Measurements from ENCODE around the gene RBM28. TPM values are rescaled to one million over a fixed set of nuclear protein-coding genes. Genes with fewer than 3 reads are reported as not detected.
"Not testable (repeated sequence)": the region's sequence is repeated elsewhere in the genome, so short reads cannot be mapped to it uniquely, and the experiment has no call there.

The RBM28 gene
- polyA plus RNA-seq, 1 donor from 2014 or later: 18.9 TPM

DNA sequence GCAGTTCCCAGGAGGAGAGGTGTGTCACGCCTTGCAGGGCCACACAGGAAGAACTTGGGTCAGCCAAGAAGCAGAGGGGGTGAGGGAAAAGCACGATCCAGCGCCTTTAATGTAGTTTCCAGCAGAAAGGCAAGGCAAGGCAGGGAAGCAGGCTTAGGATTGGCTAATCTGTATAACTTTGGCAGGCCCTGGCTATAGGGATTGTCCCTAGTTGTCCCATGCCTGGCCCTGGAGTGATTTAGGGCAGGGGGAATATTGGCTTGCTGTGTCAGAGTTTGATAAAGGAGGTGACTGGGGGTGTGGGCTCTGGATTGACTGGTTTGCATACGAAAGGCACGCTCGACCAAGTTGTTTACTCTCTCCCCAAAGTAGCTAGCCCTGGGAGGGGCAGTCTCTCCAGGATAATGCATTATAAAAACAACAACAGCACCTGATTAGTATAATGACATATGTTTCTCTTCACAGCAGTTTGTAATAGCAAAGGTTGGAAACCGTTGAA lies 44.5 kb downstream of the RBM28 start:
- TF ChIP-seq EZH2 (IDR thresholded peaks at IDR 0.05; ENCODE audit: borderline replicate concordance, insufficient read depth, low read length, poor library complexity, severe bottlenecking) (no peak), TAF1 (IDR thresholded peaks at IDR 0.05; ENCODE audit: low read depth) (no peak), POLR2AphosphoS5 (IDR thresholded peaks at IDR 0.05) (no peak), SMC3 (conservative IDR thresholded peaks at IDR 0.05; ENCODE audit: poor library complexity) (no peak), MXI1 (conservative IDR thresholded peaks at IDR 0.05; ENCODE audit: poor library complexity, severe bottlenecking) (no peak), RAD21 (conservative IDR thresholded peaks at IDR 0.05) (no peak)
- TF ChIP-seq, protein P1, sequence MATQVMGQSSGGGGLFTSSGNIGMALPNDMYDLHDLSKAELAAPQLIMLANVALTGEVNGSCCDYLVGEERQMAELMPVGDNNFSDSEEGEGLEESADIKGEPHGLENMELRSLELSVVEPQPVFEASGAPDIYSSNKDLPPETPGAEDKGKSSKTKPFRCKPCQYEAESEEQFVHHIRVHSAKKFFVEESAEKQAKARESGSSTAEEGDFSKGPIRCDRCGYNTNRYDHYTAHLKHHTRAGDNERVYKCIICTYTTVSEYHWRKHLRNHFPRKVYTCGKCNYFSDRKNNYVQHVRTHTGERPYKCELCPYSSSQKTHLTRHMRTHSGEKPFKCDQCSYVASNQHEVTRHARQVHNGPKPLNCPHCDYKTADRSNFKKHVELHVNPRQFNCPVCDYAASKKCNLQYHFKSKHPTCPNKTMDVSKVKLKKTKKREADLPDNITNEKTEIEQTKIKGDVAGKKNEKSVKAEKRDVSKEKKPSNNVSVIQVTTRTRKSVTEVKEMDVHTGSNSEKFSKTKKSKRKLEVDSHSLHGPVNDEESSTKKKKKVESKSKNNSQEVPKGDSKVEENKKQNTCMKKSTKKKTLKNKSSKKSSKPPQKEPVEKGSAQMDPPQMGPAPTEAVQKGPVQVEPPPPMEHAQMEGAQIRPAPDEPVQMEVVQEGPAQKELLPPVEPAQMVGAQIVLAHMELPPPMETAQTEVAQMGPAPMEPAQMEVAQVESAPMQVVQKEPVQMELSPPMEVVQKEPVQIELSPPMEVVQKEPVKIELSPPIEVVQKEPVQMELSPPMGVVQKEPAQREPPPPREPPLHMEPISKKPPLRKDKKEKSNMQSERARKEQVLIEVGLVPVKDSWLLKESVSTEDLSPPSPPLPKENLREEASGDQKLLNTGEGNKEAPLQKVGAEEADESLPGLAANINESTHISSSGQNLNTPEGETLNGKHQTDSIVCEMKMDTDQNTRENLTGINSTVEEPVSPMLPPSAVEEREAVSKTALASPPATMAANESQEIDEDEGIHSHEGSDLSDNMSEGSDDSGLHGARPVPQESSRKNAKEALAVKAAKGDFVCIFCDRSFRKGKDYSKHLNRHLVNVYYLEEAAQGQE (IDR thresholded peaks at IDR 0.05; ENCODE audit: borderline replicate concordance): no peak
- Histone ChIP-seq H2AFZ (ENCODE audit: low read depth, low read length) (no peak overlapping the region), H4K20me1 (ENCODE audit: insufficient read depth) (no peaks in the 10 kb centered on the region), H3K9me2 (ENCODE audit: insufficient read depth, low read length) (no peaks in the 10 kb centered on the region), H3K4me3 (ENCODE audit: low read length) (no peak overlapping the region), H3K36me3 (ENCODE audit: insufficient read depth, low read length) (no peaks in the 10 kb centered on the region), H3K79me2 (replicated peaks; ENCODE audit: insufficient read depth, low read length) (no peaks in the 10 kb centered on the region), H3K27me3 (ENCODE audit: insufficient read depth, low read depth, low read length) (no peaks in the 10 kb centered on the region), H3K9me3 (ENCODE audit: low read length) (no peaks in the 10 kb centered on the region), H3F3A (ENCODE audit: insufficient read depth, low read length, poor library complexity, severe bottlenecking) (no peaks in the 10 kb centered on the region), H3K9ac (ENCODE audit: low read length) (no peak overlapping the region), H3K27ac (ENCODE audit: low read length) (no peak overlapping the region), H3K4me2 (ENCODE audit: low read length) (no peak overlapping the region)

DNA sequence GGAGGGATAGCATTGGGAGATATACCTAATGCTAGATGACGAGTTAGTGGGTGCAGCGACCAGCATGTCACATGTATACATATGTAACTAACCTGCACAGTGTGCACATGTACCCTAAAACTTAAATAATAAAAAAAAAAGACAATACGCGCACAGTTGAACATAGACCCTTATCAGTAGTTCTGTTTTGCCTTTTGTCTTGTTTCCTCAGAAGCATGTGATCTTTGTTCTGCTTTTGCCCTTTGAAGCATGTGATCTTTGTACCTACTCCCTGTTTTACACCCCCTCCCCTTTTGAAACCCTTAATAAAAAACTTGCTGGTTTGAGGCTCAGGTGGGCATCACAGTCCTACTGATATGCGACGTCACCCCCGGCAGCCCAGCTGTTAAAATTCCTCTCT lies 45.7 kb downstream of the RBM28 start:
- H3K79me2 ChIP-seq (replicated peaks; ENCODE audit: insufficient read depth, low read length); H3K27ac ChIP-seq (ENCODE audit: low read length); H3F3A ChIP-seq (ENCODE audit: insufficient read depth, low read length, poor library complexity, severe bottlenecking); H3K27me3 ChIP-seq (ENCODE audit: insufficient read depth, low read depth, low read length); H3K9me2 ChIP-seq (ENCODE audit: insufficient read depth, low read length); H2AFZ ChIP-seq (ENCODE audit: low read depth, low read length); H3K9me3 ChIP-seq (ENCODE audit: low read length); H3K9ac ChIP-seq (ENCODE audit: low read length); H3K36me3 ChIP-seq (ENCODE audit: insufficient read depth, low read length); H4K20me1 ChIP-seq (ENCODE audit: insufficient read depth); H3K4me3 ChIP-seq (ENCODE audit: low read length); H3K4me2 ChIP-seq (ENCODE audit: low read length): not testable (repeated sequence)

DNA sequence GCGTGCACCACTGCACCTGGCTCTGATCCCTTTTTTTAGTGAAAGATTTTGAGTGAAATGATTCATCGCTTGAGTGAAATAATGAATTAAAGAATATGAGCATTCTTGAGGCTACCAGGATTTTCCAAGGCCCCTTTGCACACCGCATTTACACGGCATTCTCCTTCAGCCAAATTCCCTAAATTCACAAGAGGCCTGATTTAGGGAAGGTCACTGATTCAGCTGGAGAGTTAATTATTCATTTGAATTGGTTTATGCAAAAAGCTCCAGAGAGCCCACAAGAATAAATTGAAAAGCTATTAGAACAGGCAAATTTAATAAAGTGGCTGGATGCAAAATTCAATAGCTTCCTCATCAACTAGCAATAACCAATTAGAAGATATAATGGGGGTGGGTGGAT lies 56.2 kb downstream of the RBM28 start:
- H3K27ac ChIP-seq (ENCODE audit: low read length): no peak overlapping the region
- no peaks in the 10 kb centered on the region for H3K9me3 ChIP-seq (ENCODE audit: low read length)
- no peak overlapping the region for H3K9ac ChIP-seq (ENCODE audit: low read length)
- no peak overlapping the region for H3K4me3 ChIP-seq (ENCODE audit: low read length)
- H3K79me2 ChIP-seq (replicated peaks; ENCODE audit: insufficient read depth, low read length): no peaks in the 10 kb centered on the region
- H3K27me3 ChIP-seq (ENCODE audit: insufficient read depth, low read depth, low read length): no peaks in the 10 kb centered on the region
- H3K4me2 ChIP-seq (ENCODE audit: low read length): no peak overlapping the region
- no peaks in the 10 kb centered on the region for H3K9me2 ChIP-seq (ENCODE audit: insufficient read depth, low read length)
- no peaks in the 10 kb centered on the region for H3K36me3 ChIP-seq (ENCODE audit: insufficient read depth, low read length)
- no peaks in the 10 kb centered on the region for H4K20me1 ChIP-seq (ENCODE audit: insufficient read depth)
- H3F3A ChIP-seq (ENCODE audit: insufficient read depth, low read length, poor library complexity, severe bottlenecking): no peaks in the 10 kb centered on the region
- TF ChIP-seq TAF1 (IDR thresholded peaks at IDR 0.05; ENCODE audit: low read depth): no peak
- TF ChIP-seq MXI1 (conservative IDR thresholded peaks at IDR 0.05; ENCODE audit: poor library complexity, severe bottlenecking): no peak
- TF ChIP-seq POLR2AphosphoS5 (IDR thresholded peaks at IDR 0.05): no peak
- TF ChIP-seq, protein P1 (IDR thresholded peaks at IDR 0.05; ENCODE audit: borderline replicate concordance): no peak
- TF ChIP-seq RAD21 (conservative IDR thresholded peaks at IDR 0.05): no peak
- no peak for TF ChIP-seq EZH2 (IDR thresholded peaks at IDR 0.05; ENCODE audit: borderline replicate concordance, insufficient read depth, low read length, poor library complexity, severe bottlenecking)
- TF ChIP-seq SMC3 (conservative IDR thresholded peaks at IDR 0.05; ENCODE audit: poor library complexity): no peak
- TF ChIP-seq, protein P2, sequence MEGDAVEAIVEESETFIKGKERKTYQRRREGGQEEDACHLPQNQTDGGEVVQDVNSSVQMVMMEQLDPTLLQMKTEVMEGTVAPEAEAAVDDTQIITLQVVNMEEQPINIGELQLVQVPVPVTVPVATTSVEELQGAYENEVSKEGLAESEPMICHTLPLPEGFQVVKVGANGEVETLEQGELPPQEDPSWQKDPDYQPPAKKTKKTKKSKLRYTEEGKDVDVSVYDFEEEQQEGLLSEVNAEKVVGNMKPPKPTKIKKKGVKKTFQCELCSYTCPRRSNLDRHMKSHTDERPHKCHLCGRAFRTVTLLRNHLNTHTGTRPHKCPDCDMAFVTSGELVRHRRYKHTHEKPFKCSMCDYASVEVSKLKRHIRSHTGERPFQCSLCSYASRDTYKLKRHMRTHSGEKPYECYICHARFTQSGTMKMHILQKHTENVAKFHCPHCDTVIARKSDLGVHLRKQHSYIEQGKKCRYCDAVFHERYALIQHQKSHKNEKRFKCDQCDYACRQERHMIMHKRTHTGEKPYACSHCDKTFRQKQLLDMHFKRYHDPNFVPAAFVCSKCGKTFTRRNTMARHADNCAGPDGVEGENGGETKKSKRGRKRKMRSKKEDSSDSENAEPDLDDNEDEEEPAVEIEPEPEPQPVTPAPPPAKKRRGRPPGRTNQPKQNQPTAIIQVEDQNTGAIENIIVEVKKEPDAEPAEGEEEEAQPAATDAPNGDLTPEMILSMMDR (IDR thresholded peaks at IDR 0.05; ENCODE audit: poor library complexity, severe bottlenecking): no peak
- no peak for TF ChIP-seq EP300 (conservative IDR thresholded peaks at IDR 0.05; ENCODE audit: poor library complexity, severe bottlenecking)
- H2AFZ ChIP-seq (ENCODE audit: low read depth, low read length): no peak overlapping the region

All from neural cell (in vitro differentiated cells).